ENCODE data around the gene FRG2B.
"Not testable (repeated sequence)": the region's sequence is repeated elsewhere in the genome, so short reads cannot be mapped to it uniquely, and the experiment has no call there.

GRCh38 chr10:133660516-133660915 is 33.9 kb upstream of the FRG2B start:
- TF ChIP-seq CTCF (tag by site-specific recombination; IDR thresholded peaks at IDR 0.05); ZNF114 (tag by site-specific recombination; IDR thresholded peaks at IDR 0.05); PRDM4 (tag by site-specific recombination; IDR thresholded peaks at IDR 0.05); YY1 (tag by site-specific recombination; IDR thresholded peaks at IDR 0.05); KLF7 (tag by site-specific recombination; IDR thresholded peaks at IDR 0.05; ENCODE audit: borderline replicate concordance): not testable (repeated sequence)
